HL-60 (cell line): ENCODE measurements around the gene GPHB5.

ENCODE experiments used
- POLR2AphosphoS5 ChIP-seq: IDR thresholded peaks from 2 replicates; pipeline ENCODE4 v1.6.1; 2012; ENCODE audit warnings: low read depth
- TF ChIP-seq, protein P1 (sequence below): IDR thresholded peaks from one replicate; pipeline ENCODE4 v1.5.1; 2011; ENCODE audit warnings: low read length, control low read depth, inconsistent platforms; ENCODE audit not compliant: insufficient read depth

DNA sequence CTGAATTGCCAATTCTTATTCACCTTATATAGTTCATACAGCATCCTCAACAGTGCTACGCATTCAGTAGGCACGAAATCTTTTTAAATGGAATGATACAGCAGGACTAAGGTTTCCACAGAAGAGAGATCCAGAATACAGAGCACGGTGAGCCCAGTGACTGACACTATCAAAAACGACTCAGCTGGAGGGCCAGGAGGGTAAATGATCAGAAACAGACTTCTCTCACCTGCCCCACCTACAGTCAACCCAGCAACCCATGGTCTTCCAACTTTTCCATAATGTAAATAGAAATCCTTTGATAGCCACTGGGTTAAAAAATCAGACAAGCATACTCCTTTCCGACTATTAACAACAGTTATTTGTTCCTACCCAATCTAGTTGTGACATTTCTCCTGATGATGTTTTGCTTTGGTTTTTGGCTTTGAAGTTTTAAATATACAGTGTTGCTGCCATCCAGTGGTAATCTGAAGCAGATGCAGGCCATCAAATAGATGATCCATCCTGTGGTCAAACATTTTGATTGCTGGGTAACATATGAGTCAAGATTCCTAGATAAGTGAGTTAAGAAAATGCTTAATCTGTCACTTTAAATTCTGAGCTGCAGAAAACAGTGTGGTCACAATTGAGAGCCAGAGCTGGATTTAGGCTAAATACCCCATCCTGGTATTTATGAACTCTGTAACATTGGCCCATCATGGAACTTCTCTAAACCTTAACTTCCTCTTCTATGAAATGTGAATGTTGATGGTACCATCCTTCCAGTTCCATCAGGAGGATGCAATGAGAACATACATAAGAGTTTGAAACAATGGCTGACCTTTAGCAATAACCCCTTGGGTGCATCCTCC lies 42.0 kb downstream of the GPHB5 start:
- TF ChIP-seq, protein P1, sequence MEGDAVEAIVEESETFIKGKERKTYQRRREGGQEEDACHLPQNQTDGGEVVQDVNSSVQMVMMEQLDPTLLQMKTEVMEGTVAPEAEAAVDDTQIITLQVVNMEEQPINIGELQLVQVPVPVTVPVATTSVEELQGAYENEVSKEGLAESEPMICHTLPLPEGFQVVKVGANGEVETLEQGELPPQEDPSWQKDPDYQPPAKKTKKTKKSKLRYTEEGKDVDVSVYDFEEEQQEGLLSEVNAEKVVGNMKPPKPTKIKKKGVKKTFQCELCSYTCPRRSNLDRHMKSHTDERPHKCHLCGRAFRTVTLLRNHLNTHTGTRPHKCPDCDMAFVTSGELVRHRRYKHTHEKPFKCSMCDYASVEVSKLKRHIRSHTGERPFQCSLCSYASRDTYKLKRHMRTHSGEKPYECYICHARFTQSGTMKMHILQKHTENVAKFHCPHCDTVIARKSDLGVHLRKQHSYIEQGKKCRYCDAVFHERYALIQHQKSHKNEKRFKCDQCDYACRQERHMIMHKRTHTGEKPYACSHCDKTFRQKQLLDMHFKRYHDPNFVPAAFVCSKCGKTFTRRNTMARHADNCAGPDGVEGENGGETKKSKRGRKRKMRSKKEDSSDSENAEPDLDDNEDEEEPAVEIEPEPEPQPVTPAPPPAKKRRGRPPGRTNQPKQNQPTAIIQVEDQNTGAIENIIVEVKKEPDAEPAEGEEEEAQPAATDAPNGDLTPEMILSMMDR = peak; percentile 55
- TF ChIP-seq POLR2AphosphoS5 = no peak
